ENCODE data around the gene CEP43. TPM values are rescaled to one million over a fixed set of nuclear protein-coding genes. Genes with fewer than 3 reads are reported as not detected.

Gene CEP43
- total RNA-seq, 4 donors from 2014 or later, result 28.2 to 37.1 (median 32.7) TPM

DNA sequence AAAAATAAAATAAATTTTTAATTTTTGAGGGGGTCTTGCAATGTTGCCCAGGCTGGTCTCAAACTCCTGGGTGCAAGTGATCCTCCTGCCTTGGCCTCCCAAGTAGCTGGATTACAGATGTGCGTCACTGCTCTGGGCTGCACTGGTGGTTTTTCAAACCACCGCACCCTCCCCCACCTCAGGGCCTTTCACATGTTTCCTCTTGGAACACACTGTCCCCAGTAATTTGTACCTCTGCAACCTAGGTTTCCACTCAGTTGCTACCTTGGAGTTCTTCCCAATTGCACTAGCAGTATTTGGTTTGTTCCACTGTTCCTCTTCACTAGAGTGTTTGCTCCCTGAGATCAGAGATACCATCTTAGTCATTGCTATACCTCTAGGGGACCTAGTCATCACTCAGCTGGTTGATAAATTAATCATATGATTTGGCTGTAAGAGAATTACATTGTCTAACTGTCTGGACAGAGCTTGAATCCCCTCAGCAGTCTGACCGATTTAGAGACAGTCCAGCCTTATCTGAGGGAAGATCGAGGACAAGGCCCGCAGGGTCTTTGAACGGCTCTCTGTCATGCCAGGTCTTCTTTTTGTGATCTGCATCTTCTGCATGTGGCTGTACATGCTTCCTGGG is 32.0 kb downstream of the CEP43 start:
- H3K36me3 ChIP-seq, result peaks cover 0 to 67% (median 3%) of the 10 kb centered on the region in 3 donors
- H3K27me3 ChIP-seq, result no peaks in the 10 kb centered on the region
- DNase-seq, result no peak
- no peak overlapping the region for H3K4me3 ChIP-seq
- H3K27ac ChIP-seq, result no peak overlapping the region
- H3K4me1 ChIP-seq, result no peaks in the 10 kb centered on the region
- H3K9me3 ChIP-seq, result no peaks in the 10 kb centered on the region
- no peak for TF ChIP-seq POLR2A (IDR thresholded peaks at IDR 0.05)
- TF ChIP-seq, protein P1, sequence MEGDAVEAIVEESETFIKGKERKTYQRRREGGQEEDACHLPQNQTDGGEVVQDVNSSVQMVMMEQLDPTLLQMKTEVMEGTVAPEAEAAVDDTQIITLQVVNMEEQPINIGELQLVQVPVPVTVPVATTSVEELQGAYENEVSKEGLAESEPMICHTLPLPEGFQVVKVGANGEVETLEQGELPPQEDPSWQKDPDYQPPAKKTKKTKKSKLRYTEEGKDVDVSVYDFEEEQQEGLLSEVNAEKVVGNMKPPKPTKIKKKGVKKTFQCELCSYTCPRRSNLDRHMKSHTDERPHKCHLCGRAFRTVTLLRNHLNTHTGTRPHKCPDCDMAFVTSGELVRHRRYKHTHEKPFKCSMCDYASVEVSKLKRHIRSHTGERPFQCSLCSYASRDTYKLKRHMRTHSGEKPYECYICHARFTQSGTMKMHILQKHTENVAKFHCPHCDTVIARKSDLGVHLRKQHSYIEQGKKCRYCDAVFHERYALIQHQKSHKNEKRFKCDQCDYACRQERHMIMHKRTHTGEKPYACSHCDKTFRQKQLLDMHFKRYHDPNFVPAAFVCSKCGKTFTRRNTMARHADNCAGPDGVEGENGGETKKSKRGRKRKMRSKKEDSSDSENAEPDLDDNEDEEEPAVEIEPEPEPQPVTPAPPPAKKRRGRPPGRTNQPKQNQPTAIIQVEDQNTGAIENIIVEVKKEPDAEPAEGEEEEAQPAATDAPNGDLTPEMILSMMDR (IDR thresholded peaks at IDR 0.05), result no peak

DNA sequence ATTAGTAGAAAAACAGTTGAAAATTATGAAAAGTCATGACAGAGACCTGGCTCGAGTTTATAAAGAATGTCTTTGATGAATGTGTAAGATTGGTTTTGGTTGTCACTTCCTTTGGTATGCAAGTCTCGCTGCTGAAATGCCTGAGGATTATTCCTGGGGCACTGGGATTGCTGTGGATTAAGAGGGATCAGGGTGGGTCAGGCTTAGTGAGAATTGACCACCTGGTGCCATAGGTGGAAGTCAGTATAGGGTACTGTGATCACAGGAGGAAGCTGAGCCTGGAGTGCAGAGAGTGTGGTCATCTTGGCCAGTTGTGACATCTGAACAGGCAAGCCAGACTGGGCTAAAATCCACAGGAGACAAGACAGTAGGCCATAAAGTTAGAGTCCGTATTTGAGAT is 34.9 kb downstream of the CEP43 start:
- Histone ChIP-seq H3K9me3 (no peaks in the 10 kb centered on the region), H3K36me3 (peaks cover 0 to 58% (median 2%) of the 10 kb centered on the region in 3 donors), H3K4me1 (no peaks in the 10 kb centered on the region), H3K27me3 (no peaks in the 10 kb centered on the region), H3K4me3 (no peak overlapping the region), H3K27ac (no peak overlapping the region)
- TF ChIP-seq, protein P1 (IDR thresholded peaks at IDR 0.05), result no peak
- no peak for TF ChIP-seq POLR2A (IDR thresholded peaks at IDR 0.05)
- no peak for DNase-seq

DNA sequence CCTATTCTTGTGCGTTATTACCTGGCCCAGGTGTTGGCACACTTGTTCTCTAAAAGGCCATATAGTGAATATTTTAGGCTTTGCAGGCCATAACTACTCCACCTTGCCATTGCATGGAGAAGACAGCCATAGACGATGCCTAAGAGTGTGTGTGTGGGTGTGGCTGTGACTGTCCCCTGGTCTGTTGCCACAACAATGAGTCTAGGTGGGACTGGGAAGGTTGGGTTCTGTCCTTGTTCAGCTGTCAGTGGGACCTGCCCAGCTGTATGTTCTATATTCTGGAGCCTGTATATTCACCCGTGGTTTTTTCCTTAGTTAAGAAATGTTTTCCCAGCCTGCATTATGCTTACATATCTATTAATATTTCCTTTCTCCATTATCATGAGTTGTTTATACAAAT is 38.6 kb downstream of the CEP43 start:
- no peaks in the 10 kb centered on the region for H3K9me3 ChIP-seq
- no peaks in the 10 kb centered on the region for H3K27me3 ChIP-seq
- H3K27ac ChIP-seq, result no peak overlapping the region
- peaks cover 0 to 6% (median 0%) of the 10 kb centered on the region in 4 donors for H3K4me1 ChIP-seq
- H3K4me3 ChIP-seq, result no peak overlapping the region
- no peak for TF ChIP-seq POLR2A (IDR thresholded peaks at IDR 0.05)
- TF ChIP-seq, protein P1 (IDR thresholded peaks at IDR 0.05), result no peak
- peaks cover 0 to 40% (median 0%) of the 10 kb centered on the region in 3 donors for H3K36me3 ChIP-seq
- no peak for DNase-seq

DNA sequence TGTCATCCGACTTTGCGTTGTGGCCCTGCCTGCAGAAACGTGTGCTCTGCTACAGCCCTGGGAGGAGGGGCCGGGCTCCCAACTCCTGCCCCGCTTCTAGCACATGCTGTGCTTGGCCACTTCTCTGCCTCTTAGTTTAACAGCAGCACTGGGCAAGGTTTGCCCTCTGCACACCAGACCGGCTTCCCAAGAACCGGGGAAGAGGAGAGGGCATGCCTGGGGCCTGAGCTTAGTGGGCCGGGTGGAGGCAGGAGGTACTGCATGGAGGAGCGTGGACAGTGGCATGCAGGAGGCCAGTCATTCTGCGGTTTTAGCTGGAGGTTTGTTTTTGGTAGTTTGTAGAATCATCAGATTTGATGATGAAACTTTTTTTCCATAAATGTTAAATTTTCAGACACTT is 45.5 kb downstream of the CEP43 start:
- DNase-seq, result no peak

DNA sequence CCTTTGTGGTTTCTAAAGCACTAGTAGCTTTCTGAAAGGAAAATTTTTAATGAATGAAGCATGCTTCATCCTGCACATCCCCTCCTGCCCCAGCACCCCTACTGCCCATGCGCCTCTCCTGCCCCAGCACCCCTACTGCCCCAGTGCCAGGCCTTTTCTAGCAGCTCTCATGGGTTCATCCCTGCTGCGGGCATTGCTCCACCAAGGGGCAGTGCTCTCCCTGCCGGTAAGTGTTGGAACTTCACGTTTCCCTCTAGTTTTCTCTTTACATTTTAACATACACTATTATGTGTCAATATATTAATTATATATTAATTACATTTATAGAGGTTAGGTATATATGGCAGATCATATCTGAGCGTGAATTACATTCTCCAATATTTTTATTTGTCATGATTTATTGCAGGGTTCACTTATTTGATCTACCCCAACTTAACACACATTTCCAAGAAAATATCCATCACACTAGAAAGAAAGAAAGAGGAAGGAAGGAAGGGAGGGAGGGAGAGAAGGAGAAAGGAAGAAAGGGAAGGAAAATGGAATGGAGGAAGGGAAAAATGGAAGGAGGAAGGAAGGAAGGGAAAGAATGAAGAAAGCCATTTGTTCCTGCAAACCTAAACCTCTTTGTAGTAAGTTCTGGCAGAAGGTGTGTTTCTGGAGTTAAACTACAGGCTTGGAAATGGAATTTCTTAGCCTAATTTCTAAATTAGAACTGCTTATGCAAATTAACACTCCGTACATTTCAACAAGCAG is 46.8 kb downstream of the CEP43 start:
- H3K4me3 ChIP-seq, result no peak overlapping the region
- peaks cover 0 to 20% (median 3%) of the 10 kb centered on the region in 4 donors for H3K4me1 ChIP-seq
- H3K27ac ChIP-seq, result peak overlapping the region in 1 of 4 donors; percentile 73
- H3K36me3 ChIP-seq, result peaks cover 0 to 6% (median 0%) of the 10 kb centered on the region in 3 donors
- no peaks in the 10 kb centered on the region for H3K27me3 ChIP-seq
- DNase-seq, result no peak
- TF ChIP-seq, protein P1 (IDR thresholded peaks at IDR 0.05), result no peak
- no peak for TF ChIP-seq POLR2A (IDR thresholded peaks at IDR 0.05)
- H3K9me3 ChIP-seq, result no peaks in the 10 kb centered on the region

More for the DNA sequence above, 45.5 kb downstream of the CEP43 start:
- peaks cover 0 to 20% (median 3%) of the 10 kb centered on the region in 4 donors for H3K4me1 ChIP-seq
- TF ChIP-seq, protein P1 (IDR thresholded peaks at IDR 0.05), result no peak
- TF ChIP-seq POLR2A (IDR thresholded peaks at IDR 0.05), result no peak
- H3K27ac ChIP-seq, result no peak overlapping the region
- H3K4me3 ChIP-seq, result no peak overlapping the region
- H3K27me3 ChIP-seq, result no peaks in the 10 kb centered on the region
- H3K36me3 ChIP-seq, result peaks cover 0 to 6% (median 0%) of the 10 kb centered on the region in 3 donors
- no peaks in the 10 kb centered on the region for H3K9me3 ChIP-seq

Measured in Peyer's patch (tissue), 4 donors.